Cardiac muscle cell (in vitro differentiated cells and primary cell): ENCODE results near the gene PPTC7. TPM values are rescaled to one million over a fixed set of nuclear protein-coding genes. Genes with fewer than 3 reads are reported as not detected.
A peak's percentile ranks its signal among the peaks of the same experiment; 100 is the strongest.
"Not testable (repeated sequence)": the region's sequence is repeated elsewhere in the genome, so short reads cannot be mapped to it uniquely, and the experiment has no call there.

Experiments
- DNase-seq, 2 donors: peaks; one replicate each; pipeline versions ENCODE4 v3.0.0 to v3.0.0-alpha.2; 2010 to 2017; ENCODE audit warnings: low read depth in 1 of 2, low spot score in 1 of 2
- H3K27ac ChIP-seq: fragments of 200-600 bp; sonication (generic); 2 replicates; pipeline ENCODE4 v1.5.1; 2016
- H3K27me3 ChIP-seq: fragments of 200-600 bp; sonication (generic); 2 replicates; pipeline ENCODE4 v1.6.0; 2016; ENCODE audit warnings: control low read depth
- H3K36me3 ChIP-seq: fragments of 200-600 bp; sonication (generic); 2 replicates; pipeline ENCODE4 v1.5.1; 2016; ENCODE audit warnings: control low read depth
- H3K4me1 ChIP-seq: fragments of 200-600 bp; sonication (generic); 2 replicates; pipeline ENCODE4 v1.8.1; 2017; ENCODE audit warnings: low read depth, mild to moderate bottlenecking, mixed run types
- H3K4me3 ChIP-seq: fragments of 200-600 bp; sonication (generic); 2 replicates; pipeline ENCODE4 v1.5.1; 2016; ENCODE audit warnings: mild to moderate bottlenecking
- H3K9me3 ChIP-seq: fragments of 200-600 bp; sonication (generic); 2 replicates; pipeline ENCODE4 v1.5.1; 2017; ENCODE audit warnings: low read depth, mild to moderate bottlenecking, control low read depth
- polyA plus RNA-seq: library from polyadenylated mRNA; unstranded; fragments of >200 nt; fragmentation: Nextera tagmentation; extraction: Ambion mirVana; gene quantifications from 2 replicates; pipeline ENCODE4 v1.2.1, GENCODE V29; 2016
- total RNA-seq: library from RNA; depleted of rRNA; stranded (reverse); fragments of >200 nt; gene quantifications from 2 replicates; pipeline ENCODE4 v1.2.3, GENCODE V29; 2016
- TF ChIP-seq, protein P1 (sequence below): IDR thresholded peaks from 2 replicates; pipeline ENCODE4 v1.5.1; 2012; ENCODE audit warnings: low read depth, mild to moderate bottlenecking, low read length

PPTC7 gene
- total and polyA plus RNA-seq, 2 experiments from 2014 or later = 16.3 to 21.7 TPM

DNA sequence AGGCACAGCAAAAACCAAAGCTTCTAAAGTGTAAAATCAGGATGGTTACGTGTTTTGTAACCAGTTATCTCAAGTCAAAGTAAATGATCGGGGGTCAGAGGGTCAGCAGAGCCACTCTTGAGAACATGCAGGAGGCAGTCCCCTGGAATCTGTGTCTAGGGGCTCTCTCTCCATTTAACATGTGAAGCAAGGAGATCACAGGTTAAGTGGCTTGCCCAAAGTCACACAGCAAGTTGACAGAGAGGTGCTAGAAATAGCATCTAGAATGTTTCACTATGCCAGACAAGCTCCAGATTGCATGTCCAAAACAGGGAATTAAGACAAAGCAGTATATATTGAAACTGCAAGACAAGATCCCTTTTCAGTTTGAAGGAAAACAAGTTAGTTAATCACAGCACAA lies 33.4 kb downstream of the PPTC7 start:
- Histone ChIP-seq H3K4me1 (peaks cover 43% of the 10 kb centered on the region), H3K27me3 (no peaks in the 10 kb centered on the region), H3K27ac (peak overlapping the region; percentile 96), H3K9me3 (no peaks in the 10 kb centered on the region), H3K36me3 (peaks cover 3% of the 10 kb centered on the region), H3K4me3 (no peak overlapping the region)
- TF ChIP-seq, protein P1, sequence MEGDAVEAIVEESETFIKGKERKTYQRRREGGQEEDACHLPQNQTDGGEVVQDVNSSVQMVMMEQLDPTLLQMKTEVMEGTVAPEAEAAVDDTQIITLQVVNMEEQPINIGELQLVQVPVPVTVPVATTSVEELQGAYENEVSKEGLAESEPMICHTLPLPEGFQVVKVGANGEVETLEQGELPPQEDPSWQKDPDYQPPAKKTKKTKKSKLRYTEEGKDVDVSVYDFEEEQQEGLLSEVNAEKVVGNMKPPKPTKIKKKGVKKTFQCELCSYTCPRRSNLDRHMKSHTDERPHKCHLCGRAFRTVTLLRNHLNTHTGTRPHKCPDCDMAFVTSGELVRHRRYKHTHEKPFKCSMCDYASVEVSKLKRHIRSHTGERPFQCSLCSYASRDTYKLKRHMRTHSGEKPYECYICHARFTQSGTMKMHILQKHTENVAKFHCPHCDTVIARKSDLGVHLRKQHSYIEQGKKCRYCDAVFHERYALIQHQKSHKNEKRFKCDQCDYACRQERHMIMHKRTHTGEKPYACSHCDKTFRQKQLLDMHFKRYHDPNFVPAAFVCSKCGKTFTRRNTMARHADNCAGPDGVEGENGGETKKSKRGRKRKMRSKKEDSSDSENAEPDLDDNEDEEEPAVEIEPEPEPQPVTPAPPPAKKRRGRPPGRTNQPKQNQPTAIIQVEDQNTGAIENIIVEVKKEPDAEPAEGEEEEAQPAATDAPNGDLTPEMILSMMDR = no peak
- DNase-seq = peak in 1 of 2 donors; percentile 79

DNA sequence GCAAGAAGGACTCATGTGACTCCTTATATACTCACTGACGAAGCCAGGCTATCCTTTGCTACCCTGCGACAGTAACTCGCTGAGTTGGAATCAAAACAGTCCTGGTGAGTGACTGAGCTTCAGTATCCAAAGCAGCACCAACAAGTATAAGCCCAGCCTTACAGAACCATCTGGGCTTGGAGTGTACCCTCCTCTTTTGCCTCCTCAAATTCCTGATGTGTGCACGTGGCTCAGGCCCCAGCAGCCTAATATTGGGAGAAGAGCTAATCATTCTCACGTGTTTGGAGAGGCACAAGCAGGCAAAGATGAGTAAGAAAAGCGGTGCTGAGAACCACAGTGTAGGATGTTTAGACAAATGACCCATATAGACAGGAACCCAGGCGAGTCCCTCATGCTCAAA lies 34.4 kb downstream of the PPTC7 start:
- Histone ChIP-seq H3K4me3 (no peak overlapping the region), H3K36me3 (peaks cover 3% of the 10 kb centered on the region), H3K27me3 (no peaks in the 10 kb centered on the region), H3K4me1 (peaks cover 45% of the 10 kb centered on the region), H3K9me3 (no peaks in the 10 kb centered on the region), H3K27ac (peak overlapping the region; percentile 96)
- TF ChIP-seq, protein P1 = no peak
- DNase-seq = no peak

DNA sequence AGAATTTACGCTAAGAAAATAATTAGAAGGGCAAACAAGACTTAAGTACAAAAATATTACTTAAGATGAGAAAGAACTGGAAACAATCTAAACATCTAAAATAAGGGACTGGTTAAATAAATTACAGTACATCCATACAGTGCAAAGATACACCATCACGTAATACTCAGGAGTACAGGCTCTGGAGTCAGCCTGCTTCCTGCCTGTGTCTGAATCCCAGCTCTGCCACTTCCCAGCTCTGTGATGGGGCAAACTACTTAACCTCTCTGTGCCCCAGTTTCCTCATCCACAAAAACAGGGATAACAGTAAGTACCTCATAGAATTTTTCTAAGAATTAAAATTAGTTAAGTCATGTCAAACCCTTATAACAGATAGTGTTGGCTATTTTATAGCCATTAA lies 36.0 kb downstream of the PPTC7 start:
- TF ChIP-seq, protein P1 = no peak
- Histone ChIP-seq H3K27me3 (no peaks in the 10 kb centered on the region), H3K4me3 (no peak overlapping the region), H3K9me3 (no peaks in the 10 kb centered on the region), H3K36me3 (peaks cover 3% of the 10 kb centered on the region), H3K4me1 (peaks cover 53% of the 10 kb centered on the region), H3K27ac (no peak overlapping the region)
- DNase-seq = no peak

DNA sequence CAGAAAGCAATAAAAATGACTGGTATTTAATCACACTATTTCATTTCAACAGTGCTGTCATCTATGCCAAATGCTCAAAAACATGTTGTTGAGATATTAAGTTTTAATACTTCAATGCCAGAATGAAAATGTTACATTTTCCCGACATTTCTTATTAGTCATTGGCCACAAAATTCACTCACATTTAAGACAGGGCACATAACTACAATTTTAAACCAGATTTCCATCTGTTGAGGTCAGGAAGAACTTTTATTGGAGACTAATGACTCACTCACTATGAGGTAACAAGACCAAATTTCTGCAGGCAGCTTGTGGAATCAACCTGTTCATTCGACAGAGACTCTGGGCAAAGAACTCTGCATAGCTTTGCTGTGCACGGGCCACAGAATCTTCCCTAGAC lies 36.8 kb downstream of the PPTC7 start:
- Histone ChIP-seq H3K4me1 (peaks cover 46% of the 10 kb centered on the region), H3K27ac (peak overlapping the region; percentile 49), H3K9me3 (no peaks in the 10 kb centered on the region)

GRCh38 chr12:110545812-110546211 lies 37.3 kb downstream of the PPTC7 start:
- Histone ChIP-seq H3K27me3 (no peaks in the 10 kb centered on the region), H3K9me3 (no peaks in the 10 kb centered on the region), H3K27ac (peak overlapping the region; percentile 49), H3K4me1 (peaks cover 43% of the 10 kb centered on the region), H3K4me3 (no peak overlapping the region), H3K36me3 (peaks cover 3% of the 10 kb centered on the region)
- TF ChIP-seq, protein P1 = no peak
- DNase-seq = no peak

More for the DNA sequence above, 36.8 kb downstream of the PPTC7 start:
- Histone ChIP-seq H3K4me3 (no peak overlapping the region), H3K36me3 (peaks cover 3% of the 10 kb centered on the region), H3K27me3 (no peaks in the 10 kb centered on the region)
- peak in 1 of 2 donors; percentile 83 for DNase-seq
- TF ChIP-seq, protein P1 = no peak

DNA sequence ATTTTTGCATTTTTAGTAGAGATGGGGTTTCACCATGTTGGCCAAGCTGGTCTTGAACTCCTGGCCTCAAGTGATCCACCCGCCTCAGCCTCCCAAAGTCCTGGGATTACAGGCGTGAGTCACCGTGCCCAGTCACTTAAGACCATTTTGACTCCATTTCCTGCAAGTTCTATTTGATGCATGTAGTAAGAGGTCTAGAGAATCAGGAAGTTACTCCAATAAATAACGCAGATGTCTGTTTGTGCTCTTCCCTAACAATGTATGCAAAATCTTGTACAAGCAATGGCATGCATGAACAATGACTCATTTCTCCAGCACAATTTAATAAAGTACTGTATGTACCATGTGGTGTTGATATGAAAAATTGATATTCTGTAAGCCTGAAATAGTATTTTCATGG lies 37.9 kb downstream of the PPTC7 start:
- peak in 1 of 2 donors; percentile 85 for DNase-seq
- not testable (repeated sequence) for H3K36me3 ChIP-seq, H3K27me3 ChIP-seq, H3K4me3 ChIP-seq, H3K9me3 ChIP-seq
- Histone ChIP-seq H3K4me1 (peaks cover 39% of the 10 kb centered on the region), H3K27ac (peak overlapping the region; percentile 49)
